Stomach (tissue), 4 donors: Measurements from ENCODE around the gene PLIN5.
A peak's percentile ranks its signal among the peaks of the same experiment; 100 is the strongest.

Source experiments
- CTCF ChIP-seq, 7 experiments: fragments of 450-650 bp in 4 of 7; fragments of 200-600 bp in 3 of 7; sonication (generic) in 3 of 7; IDR thresholded peaks; one replicate each; pipeline ENCODE4 v1.5.1; 2016 to 2019; ENCODE audit warnings: antibody characterized with exemption in 7 of 7, control low read depth in 2 of 7, mild to moderate bottlenecking in 1 of 7
- EP300 ChIP-seq: sonication (generic); formaldehyde crosslinking; IDR thresholded peaks from one replicate; pipeline ENCODE4 v1.6.1; 2017; ENCODE audit warnings: antibody characterized with exemption
- POLR2A ChIP-seq, 4 donors: fragments of 450-650 bp; IDR thresholded peaks; one replicate each; pipeline ENCODE4 v1.6.1; 2016; ENCODE audit warnings: antibody characterized with exemption in 4 of 4, control low read depth in 2 of 4, mild to moderate bottlenecking in 1 of 4, moderate library complexity in 1 of 4
- POLR2AphosphoS5 ChIP-seq, 3 donors: sonication (generic); formaldehyde crosslinking; IDR thresholded peaks; one replicate each; pipeline ENCODE4 v1.6.1; 2016; ENCODE audit warnings: antibody characterized with exemption in 3 of 3

GRCh38 chr19:4539693-4540581, 4.9 kb upstream of the PLIN5 start, which contains the start of gene LRG1:
- no peak for TF ChIP-seq CTCF (IDR thresholded peaks at IDR 0.05)
- TF ChIP-seq POLR2A (IDR thresholded peaks at IDR 0.05): peak in 2 of 4 donors; percentile 70 to 74
- no peak for TF ChIP-seq EP300
- TF ChIP-seq POLR2AphosphoS5 (IDR thresholded peaks at IDR 0.05): peak in 2 of 3 donors; percentile 96 to 97
